ENCODE data around the gene SESN1.

DNA sequence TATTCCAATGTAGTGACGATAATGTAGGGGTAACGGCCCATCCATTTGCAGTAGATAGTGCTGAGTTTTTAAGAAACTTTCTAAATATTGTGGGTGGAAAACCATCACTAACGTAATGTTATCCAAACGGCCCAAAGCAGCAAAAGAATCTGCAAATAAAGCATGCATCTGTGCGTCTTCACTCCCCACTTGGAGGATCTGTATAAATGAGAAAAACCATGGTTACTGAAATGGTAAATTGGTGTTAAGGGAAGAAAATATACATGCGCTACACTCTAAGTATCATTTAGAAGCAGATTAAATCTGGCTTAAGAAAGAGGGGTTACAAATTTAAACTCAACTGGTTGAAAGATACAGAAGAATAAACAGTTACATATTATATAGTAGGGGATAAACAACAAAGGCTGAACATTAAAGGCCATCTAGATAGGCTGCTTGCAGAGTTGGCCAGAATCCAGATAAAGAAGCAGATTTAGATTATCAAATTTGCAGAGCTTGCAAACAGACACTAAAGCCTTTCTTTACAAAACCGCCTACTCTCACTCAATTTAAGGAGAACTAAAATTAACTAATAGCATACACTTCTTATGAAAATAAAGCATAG lies 93.3 kb downstream of the SESN1 start:
- no peak for TF ChIP-seq ZFP3 (CRISPR knock-in tag; IDR thresholded peaks at IDR 0.05)
- TF ChIP-seq TSHZ2 (CRISPR knock-in tag; IDR thresholded peaks at IDR 0.05), result no peak
- TF ChIP-seq RARB (CRISPR knock-in tag; IDR thresholded peaks at IDR 0.05), result no peak
- TF ChIP-seq ZNF565 (CRISPR knock-in tag; conservative IDR thresholded peaks at IDR 0.05; ENCODE audit: low read depth), result no peak
- TF ChIP-seq SNAI2 (CRISPR knock-in tag; IDR thresholded peaks at IDR 0.05), result no peak
- TF ChIP-seq PATZ1 (CRISPR knock-in tag; IDR thresholded peaks at IDR 0.05; ENCODE audit: borderline replicate concordance), result no peak
- no peak for TF ChIP-seq OSR1 (CRISPR knock-in tag; IDR thresholded peaks at IDR 0.05)
- no peak for TF ChIP-seq ZFP30 (CRISPR knock-in tag; IDR thresholded peaks at IDR 0.05)
- TF ChIP-seq ARNTL (CRISPR knock-in tag; IDR thresholded peaks at IDR 0.05; ENCODE audit: borderline replicate concordance, low read depth), result no peak
- TF ChIP-seq CSDC2 (CRISPR knock-in tag; IDR thresholded peaks at IDR 0.05), result no peak
- TF ChIP-seq CREB5 (CRISPR knock-in tag; IDR thresholded peaks at IDR 0.05; ENCODE audit: low read depth), result no peak
- TF ChIP-seq BACH2 (CRISPR knock-in tag; IDR thresholded peaks at IDR 0.05; ENCODE audit: borderline replicate concordance), result no peak
- TF ChIP-seq GLIS3 (CRISPR knock-in tag; IDR thresholded peaks at IDR 0.05), result no peak
- TF ChIP-seq ZNF70 (CRISPR knock-in tag; IDR thresholded peaks at IDR 0.05), result no peak
